GM21528 (cell line): ENCODE data around the gene DLX6.

Experiments used
- ATAC-seq: cut with Tn5 transposase; IDR thresholded peaks from one replicate; pipeline ENCODE4 v1.9.1; 2021; ENCODE audit warnings: mild to moderate bottlenecking, moderate library complexity; ENCODE audit not compliant: unreplicated experiment, low FRiP score

The DLX6 gene

DNA sequence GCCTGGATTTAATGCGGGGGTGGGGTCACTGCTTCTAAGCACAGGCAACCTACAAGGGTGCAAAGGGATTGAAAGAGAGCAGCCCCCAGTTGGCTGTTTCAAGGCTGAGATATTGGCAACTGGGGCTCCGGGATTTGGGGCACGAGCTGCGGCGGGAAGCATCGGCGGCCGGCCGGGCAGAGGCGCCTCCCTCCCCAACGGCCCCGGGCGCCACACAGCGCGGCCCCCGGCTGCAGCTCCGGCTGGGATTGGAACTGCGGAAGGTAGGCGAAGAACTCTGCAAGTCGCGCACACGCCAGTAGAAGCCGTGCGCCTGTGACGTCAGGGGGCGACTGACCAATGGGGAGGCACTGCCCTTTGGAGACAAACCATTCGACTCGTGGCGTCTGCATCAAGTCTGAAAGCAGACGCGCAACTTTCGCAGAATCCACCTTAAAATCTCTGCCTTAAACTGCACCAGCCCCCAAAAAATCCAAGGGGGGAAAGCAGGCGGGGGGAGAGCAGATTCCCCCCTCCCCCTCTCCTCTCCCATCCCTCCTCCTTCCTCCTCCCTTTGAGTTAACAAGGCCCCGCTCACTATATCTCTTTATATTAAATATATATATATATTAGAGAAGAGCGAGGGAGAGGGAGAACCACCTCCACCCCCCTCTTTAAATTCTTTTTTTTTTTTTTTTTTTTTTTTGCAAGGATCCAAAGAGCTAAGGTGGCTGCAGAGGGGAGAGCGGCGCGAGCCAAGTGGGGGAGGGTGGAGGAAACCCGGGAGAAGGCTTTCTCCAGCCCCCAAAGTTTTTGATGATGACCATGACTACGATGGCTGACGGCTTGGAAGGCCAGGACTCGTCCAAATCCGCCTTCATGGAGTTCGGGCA, at the start of gene DLX6:
DLX6 (plus strand) TSS at position 371 of the 872 bp plus-strand sequence; CDS start at position 796, 425 bp downstream.
- no peak for ATAC-seq

DNA sequence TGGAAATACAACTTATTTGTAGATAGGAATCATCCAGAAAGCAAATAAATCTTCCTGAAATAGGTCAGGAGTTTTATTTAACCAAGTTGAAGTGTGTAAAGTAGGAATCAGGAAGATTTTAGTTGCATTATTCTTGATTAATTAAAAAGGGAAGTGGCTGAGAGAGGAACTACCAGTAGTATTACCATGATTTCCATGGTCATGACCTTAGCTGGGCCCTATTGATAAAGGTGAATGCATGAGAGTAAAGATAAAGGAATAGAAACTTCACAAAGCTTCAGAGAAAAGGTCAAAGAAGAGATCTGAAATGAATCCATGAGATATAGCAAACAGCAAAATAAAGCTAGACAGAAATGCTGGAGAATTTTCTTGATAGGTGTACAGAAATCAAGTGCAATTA, 46.2 kb upstream of the DLX6 start:
- no peak for ATAC-seq

DNA sequence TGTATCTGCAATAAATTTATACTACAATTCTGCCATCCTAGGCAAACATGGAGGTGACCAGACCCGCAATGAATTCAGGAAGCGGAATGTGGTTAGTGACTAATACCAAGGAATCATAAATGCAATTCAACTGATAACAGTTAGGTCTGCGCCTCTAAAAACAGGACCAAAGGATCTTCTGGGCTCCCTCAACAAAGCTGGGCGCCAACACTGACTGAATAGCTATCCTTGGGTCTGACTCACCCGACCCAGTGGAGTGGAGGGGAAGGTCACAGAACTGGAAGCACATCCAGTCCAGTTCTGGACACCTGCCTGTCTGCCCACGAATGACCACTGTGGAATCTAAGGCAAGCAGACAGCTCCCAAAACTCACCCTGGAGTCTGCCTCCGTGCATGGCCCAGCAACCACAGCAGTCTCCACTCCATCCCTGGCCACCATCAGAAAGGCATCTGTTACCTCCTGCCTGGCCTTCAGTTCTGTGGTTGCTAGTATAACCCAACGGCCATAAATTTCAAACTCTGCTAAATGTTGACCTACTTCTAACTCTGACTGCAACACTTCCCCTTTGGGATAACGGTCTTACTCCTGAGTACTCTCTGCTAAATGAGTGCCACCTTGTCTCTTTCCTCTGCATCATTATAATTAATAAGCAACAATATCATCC, 43.0 kb upstream of the DLX6 start:
- no peak for ATAC-seq

DNA sequence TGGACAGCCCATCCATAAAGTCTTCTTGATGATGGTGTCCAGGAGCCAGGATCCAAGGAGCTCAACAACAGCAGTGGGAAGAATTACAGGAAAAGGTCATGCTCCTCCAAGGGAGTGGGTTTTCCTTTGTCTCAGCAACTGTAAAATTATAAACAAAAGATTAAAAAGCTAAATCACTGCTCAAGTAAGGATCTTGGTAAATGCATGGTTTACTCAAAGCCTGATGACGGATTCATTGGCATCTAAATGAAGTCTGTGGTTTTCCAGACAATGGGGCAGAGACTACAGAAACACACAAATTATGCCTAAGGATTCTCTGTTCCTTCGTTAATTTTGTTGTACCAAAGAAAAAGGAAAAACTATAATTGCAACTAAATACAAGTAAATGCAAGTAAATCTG, 36.4 kb upstream of the DLX6 start:
- ATAC-seq: no peak

DNA sequence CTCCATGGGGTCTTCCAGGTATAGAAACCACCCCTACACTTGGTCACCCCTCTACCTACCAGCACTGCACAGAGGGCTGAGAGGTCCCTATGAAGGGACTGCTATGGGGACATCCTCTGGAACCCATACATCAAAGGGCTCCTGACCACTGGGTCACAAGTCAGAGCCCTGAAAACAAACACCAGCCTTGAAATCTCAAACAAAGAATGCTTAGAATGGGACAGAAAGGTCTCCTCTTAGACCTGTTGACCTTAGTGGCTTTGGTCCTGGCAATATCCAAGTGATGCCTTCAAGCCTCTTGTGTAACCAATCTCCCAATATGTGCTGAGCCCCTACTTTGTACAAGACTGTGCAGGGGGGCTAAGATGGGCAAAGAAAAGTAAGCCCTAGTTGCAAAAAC, 34.6 kb upstream of the DLX6 start:
- no peak for ATAC-seq

DNA sequence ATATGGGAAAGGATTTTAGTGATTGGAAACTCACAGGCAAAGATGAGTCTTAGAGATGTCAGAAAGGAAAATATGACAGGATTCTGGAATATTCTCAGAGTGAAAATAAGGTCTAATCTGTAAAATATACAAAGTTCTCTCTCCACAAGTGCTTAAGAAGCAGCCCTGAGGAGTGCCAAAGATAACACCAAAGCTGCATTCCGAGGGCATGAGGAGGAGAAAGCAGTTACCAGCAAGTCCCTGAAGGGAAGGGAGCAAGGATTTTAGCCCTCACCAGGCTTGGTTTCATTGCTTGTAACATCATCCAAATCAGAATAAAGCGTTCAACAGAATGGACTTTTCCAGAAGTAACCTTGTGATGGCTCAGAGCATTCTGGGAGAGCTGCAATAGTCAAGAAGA, 31.4 kb upstream of the DLX6 start:
- ATAC-seq: no peak

DNA sequence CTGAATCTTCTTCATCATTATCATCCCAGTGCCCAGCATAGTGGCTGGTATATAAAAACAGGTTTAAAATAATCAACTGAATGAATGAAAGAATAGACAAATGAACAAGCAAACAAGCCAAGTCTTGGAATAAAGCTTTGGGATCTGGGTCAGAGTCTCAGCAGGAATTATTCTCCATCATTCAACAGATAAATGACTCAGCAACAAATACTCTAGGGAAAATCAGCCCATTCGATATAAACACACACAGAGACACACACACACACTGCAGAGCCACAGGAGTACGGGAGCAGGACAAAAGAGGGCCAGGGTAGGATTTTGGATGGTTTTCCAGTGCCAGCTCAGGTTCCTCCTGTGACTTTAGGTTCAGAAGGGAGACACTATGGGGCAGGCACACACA, 29.2 kb upstream of the DLX6 start:
- ATAC-seq: no peak

DNA sequence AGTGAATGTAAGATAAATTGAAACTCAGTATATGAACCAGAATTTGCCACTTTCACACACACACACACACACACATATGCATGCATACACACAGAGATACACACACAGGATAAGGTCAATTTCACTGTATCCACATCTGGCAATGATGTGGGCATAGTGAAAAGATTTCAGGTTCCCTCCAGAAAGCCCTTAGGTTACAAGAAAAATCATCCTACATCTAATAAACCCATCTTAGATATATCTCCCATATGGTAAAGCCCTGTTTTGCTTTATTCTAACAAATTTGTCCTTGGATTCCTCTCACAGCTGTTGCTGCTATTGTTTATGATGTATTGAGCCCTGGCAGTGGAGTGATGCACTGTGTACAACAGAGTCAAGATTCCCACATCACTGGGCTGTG, 27.9 kb upstream of the DLX6 start:
- no peak for ATAC-seq

DNA sequence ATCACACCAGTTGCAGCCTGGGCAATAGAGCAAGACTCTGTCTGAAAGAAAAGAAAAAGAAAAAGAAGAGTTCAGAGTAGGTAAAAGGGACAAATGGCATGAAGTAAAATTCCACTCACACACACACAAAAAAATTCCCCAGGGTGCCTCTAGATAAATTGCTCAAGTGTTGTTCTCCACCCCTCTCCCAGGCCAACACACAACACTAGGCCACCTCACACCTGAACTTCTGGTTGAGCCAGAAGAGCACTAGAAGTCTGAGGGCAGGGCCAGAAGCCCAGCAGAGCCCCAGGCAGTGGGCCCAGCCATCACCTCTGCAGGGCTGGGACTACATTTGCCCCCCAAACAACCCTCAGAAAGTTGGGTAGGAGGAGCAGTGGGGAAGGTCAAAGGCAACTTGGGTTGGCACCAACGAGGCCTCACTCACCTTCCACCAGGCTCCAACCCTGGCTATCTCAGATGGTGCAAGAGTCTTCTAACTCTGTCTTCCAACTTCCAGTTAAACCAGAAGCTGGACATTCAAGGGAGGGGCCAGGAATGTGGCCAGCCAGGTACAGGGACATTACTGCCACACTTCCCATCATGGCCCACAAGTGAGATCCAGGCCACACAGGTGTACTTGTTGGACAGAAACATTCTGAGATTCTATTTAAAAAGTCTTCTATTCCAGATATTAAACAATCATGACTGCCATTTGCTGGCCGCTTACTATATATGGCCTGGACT, 25.6 kb upstream of the DLX6 start:
- no peak for ATAC-seq

DNA sequence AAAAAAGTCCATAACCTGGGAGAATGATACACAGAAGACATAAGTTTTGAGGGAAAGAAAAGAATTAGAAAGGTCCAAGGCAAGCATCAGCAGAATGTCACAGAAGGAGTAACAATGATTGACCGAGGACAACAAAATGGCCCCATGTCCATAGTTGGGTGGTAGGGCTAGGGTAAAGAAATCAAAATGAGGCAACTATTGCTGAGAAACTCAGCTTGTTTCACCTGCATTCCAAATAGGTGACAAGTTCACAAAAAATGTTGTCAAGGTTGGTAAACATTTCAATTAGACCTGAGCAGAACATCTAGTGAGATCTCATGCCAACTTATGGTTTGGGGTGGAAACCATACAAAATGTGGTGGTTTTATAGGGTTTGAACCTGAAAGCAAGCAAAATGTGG, 22.8 kb upstream of the DLX6 start:
- ATAC-seq: no peak

DNA sequence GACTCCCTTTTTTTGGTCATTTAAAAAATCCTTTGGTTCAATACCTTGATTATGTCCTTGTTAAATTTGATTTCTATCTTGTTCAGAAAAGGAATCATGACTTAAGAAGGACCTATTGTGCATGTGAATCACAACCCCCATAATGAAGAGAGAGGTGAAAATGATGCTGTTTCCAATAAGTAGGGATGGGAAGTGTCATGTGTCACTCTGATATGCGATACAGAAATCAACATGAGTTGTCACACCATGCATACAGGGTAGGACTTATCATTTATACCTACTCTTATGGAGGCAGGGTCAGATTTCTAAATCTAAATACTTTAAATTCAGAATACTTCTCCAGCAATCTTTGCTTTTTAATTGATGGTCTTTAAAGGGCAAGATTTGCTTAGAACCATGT, 19.4 kb upstream of the DLX6 start:
- ATAC-seq: no peak

DNA sequence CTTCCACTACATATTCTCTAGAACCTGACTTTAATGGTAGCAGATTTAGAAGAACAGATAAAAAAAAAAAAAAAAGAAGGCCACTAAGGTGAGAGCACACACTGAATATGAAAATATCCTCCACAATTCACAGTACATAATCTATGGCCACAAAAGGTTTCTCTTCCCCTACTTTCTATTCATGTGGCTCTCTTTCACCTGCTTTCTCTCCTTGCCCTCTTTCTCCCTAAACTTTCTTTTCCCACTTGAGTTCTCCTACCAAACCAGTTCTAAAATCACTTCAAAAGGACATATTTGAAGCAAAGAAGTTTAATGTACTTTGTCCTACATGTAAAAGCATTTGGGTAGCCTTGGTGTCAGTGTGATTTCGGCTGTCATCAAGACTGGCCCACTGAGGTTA, 18.5 kb upstream of the DLX6 start:
- no peak for ATAC-seq

DNA sequence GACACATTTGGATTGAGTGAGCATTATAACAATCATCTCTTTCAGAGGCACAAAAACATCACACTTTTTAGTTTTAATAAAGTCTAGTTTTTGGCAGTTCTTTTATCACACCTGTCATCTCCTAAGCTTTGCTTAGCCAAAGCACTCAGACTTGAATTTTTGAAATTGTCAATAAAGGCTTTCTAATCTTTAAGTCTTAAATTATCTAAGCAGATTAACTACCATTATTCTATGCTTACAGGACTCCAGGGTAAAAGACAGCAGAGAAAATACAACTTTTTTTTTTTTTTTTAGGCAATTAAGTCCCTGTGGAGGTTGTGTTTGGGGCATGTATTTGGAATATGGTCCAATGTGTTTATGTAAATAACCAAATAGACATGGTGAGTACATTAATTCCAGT, 17.6 kb upstream of the DLX6 start:
- no peak for ATAC-seq

DNA sequence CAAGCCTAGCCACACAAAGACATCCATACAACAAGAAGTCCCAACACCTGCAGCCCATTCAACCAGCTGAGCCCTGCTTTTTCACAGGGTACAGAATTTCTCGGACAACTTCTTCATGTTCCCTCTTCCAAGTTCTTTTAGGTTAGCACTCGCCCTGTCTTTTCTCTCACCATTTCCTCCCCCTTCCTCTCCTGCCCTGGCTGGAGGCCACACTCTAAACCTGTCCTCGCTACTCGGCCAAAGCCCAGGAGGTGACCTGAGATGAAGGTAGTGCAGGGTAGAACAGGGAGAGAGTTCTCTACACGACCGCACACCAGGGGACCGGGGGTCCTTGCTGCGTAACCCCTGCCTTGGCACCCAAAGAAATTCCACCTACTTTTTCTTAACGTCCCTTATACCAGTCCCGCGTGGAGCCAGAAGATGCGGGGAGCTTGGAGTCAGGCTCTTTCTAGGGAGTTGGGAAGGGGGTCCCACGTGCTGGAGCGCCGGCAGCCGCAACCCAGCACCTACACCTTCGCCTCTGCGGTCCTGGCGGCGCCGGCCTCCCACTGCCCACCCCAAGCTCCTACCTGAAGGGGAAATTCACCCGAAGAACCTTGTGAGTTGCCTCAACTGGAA, 16.0 kb upstream of the DLX6 start:
- ATAC-seq: no peak

DNA sequence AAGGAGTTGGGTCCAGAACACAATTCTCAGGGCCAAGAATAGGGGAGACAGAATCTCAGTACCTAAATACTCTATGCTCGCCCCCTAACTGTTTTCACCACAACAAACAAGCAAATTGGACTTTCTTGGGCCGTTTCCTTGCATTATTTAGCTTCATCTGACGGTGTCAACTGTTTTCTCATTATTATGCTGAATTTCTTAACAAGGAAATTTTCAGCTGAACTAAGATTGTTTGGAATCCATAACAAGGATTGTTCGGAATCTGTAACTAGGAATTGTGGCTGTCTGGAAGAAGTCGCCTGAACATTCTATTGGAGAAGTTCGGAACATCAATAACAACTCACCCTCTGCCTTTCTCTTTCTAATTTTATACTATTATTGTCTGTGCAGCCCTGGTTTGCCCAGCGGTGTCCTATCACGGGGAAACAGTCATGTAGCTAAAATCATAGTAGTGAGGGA, 15.5 kb upstream of the DLX6 start:
- no peak for ATAC-seq

DNA sequence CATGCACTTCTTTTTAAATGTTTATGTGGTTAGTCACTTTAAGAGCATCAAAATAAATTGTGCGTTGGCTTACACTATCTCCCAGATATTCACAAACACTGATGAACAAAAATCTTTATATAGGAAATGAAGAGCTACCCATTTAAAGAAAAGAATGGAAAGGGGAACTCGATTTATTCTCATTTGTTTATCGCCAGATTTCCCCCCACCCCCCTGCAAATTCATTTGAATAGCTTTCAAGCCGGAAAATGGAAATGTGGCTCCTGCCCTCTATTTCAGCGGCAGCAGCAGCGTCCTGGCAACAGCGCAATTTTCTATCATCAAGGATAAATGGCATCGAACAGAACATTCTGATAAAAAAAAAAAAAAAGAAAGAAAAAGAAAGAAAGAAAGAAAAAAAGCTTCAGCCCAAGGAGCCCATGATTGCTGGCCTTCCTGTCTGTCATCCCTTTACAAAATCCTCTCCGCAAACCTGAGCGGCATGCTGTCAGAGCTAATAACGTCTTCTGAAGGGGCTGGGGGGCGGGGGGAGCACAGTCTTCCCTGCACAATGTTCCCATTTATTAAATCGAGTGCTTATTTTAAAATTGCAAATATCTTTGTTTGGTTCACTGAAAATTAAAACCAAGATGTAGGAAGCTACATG, 13.7 kb upstream of the DLX6 start:
- ATAC-seq: no peak

DNA sequence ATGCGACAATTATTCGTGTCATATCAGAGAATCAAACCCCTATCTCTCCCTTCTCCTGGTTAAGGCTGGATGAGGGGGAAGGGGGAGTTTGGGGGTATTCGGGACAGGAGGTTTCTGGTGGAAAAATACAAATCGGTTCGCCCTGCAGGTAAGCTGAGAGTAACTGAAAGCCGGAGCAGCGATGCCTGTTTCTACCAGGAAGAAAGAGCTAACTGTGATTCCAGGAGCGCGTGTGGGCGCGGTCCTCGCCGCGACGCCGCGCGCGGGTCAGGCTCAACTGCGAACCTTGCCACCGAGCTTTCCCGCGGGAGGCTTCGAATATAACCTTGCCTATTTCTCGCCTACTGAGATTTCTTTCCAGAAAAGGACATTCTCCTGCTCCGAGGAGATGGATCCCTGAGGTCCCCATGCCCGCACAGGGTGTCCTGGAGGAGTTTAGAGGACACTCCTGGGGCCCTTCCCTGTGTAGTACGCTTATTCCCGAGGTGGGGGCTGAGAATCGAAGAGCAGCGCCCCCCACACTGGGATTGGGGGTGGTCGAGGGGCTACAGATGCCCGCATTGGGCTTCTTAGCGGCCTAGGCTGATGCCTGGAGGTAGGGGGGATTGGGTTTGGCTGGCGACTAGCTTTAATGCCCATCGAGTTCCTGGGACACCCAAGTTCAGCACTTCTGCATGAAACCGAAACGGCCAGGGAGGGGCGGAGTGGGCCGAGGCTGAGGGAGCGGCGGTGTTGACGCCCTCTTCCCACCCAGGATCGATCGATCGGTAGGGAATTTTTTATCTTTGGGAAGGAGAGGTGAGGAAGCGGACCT, 13.0 kb upstream of the DLX6 start:
- no peak for ATAC-seq

DNA sequence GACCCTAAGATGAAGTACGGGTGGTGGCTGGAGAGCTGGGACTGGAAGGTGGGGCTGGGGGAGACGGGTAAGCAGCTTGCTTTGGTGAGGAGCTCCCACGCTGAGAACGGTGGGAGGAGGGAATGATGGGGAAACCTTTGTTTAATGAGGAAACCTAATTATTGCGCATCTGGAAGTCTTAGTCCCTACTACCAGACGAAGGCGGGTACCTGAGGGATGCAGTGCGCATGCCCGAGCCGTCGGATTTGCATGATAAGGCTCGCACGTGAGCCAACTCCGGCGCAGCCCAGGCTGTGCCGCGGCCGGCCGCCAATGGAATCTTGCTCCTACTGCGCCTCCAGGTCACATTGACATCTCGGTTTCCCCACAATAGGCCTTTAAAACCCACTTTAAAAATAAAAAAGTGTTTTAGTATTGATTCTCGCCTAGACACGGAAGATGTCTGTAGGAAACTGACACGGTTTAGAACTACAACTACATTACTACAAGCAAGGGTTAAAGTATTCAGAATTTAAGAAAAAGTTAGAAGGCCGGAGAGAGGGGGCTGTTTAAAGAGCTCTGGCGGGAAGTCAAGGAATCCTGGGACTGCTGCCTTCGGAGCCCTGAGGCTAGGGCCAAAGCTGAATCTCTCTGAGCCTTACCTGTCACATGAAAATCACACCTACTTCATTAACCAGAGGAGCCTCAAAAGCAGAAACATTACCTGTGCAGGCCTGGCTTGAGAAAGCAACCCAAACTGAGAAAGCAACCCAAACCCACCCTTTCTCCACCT, 12.1 kb upstream of the DLX6 start:
- no peak for ATAC-seq

DNA sequence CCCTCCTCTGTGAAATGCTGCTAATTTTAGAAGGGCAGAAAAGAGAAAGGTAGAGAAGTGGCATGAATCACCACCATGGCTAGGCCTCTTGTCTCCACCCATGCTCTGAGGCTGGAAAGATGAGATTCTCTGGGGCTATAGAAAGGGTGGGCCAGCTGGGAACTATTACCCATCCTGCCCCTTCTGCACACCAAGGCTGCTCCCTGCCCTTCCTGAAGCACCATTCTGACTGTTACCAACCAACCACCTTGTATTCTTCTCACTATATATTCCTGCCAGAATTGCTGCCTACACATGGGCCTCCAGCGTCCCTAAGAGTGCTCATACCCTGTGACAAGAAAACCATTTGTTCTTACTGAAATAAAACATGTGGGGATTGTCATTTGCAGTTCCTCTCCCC, 11.4 kb upstream of the DLX6 start:
- no peak for ATAC-seq
